Measurements from ENCODE around the gene ST7L.

DNA sequence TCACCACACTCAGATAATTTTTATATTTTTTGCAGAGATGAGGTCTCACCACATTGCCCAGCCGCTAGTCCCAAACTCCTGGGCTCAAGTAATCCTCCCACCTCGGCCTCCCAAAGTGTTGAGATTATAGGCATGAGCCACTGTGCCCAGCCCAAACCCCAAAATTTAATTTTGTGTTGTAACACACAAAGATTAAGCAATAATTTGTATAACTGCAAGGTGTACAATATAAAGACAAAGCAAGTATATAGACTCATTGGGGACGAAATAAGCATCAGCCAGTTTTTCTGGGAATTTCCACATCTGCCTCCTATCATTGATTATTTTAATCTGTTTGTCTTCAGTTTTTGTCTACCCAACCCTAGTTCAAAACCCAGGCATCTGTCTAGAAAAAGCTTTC is 42.7 kb downstream of the ST7L start:
- TF ChIP-seq, protein P1, sequence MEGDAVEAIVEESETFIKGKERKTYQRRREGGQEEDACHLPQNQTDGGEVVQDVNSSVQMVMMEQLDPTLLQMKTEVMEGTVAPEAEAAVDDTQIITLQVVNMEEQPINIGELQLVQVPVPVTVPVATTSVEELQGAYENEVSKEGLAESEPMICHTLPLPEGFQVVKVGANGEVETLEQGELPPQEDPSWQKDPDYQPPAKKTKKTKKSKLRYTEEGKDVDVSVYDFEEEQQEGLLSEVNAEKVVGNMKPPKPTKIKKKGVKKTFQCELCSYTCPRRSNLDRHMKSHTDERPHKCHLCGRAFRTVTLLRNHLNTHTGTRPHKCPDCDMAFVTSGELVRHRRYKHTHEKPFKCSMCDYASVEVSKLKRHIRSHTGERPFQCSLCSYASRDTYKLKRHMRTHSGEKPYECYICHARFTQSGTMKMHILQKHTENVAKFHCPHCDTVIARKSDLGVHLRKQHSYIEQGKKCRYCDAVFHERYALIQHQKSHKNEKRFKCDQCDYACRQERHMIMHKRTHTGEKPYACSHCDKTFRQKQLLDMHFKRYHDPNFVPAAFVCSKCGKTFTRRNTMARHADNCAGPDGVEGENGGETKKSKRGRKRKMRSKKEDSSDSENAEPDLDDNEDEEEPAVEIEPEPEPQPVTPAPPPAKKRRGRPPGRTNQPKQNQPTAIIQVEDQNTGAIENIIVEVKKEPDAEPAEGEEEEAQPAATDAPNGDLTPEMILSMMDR (IDR thresholded peaks at IDR 0.05) = no peak
- TF ChIP-seq POLR2A (IDR thresholded peaks at IDR 0.05) = no peak

Data from uterus (tissue), 2 donors.